Measurements from ENCODE around the gene KCNJ8. TPM values are rescaled to one million over a fixed set of nuclear protein-coding genes. Genes with fewer than 3 reads are reported as not detected.
"Not testable (repeated sequence)": the region's sequence is repeated elsewhere in the genome, so short reads cannot be mapped to it uniquely, and the experiment has no call there.

Gene KCNJ8
- total RNA-seq, 1 experiment from 2014 or later: not detected

DNA sequence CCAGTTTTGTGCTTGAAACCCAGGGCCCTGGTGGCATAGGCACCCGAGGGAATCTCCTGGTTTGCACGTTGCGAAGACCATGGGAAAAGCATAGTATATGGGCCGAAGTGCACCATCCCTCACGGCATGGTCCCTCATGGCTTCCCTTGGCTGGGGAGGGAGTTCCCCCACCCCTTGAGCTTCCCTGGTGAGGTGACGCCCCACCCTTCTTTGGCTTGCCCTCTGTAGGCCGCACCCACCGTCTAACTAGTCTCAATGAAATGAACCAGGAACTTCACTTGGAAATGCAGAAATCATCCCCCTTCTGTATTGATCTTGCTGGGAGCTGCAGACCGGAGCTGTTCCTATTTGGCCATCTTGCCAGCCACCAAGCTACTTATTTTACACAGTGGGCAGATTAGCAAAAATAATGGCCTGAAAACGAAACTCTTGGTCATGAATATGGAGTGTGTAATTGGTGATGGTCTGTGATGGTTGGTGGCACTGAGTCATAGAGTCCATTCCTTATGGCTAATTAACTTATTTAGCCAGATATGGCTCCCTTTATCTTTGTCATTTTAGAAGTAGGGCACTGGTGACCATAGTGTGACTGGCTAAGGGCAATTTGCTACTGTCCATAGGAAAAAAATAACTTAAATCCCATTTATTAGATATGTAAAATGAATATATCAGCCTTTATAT lies 21.3 kb upstream of the KCNJ8 start:
- Histone ChIP-seq H3K36me3 (no peaks in the 10 kb centered on the region), H3K9me3 (no peaks in the 10 kb centered on the region), H3K4me3 (no peak overlapping the region), H3K27me3 (no peaks in the 10 kb centered on the region)
- no peak for DNase-seq

DNA sequence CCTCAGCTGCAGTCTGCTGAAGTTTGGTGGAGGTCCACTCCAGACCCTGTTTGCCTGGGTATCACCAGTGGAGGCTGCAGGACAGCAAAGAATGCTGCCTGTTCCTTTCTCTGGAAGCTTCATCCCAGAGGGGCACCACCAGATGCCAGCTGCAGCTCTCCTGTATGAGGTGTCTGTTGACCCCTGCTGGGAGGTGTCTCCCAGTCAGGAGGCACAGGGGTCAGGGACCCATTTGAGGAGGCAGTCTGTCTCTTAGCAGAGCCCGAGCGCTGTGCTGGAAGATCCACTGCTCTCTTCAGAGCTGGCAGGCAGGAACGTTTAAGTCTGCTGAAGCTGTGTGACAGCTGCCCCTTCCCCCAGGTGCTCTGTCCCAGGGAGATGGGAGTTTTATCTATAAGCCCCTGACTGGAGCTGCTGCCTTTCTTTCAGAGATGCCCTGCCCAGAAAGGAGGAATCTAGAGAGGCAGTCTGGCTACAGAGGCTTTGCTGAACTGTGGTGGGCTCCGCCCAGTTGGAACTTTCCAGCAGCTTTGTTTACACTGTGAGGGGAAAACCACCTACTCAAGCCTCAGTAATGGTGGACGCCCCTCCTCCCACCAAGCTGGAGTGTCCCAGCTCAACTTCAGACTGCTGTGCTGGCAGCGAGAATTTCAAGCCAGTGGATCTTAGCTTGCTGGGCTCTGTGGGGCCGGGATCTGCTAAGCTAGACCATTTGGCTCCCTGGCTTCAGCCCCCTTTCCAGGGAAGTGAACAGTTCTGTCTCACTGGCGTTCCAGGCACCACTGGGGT lies 20.5 kb upstream of the KCNJ8 start:
- H3K9me3 ChIP-seq, DNase-seq, H3K27me3 ChIP-seq, H3K36me3 ChIP-seq, H3K4me3 ChIP-seq: not testable (repeated sequence)

DNA sequence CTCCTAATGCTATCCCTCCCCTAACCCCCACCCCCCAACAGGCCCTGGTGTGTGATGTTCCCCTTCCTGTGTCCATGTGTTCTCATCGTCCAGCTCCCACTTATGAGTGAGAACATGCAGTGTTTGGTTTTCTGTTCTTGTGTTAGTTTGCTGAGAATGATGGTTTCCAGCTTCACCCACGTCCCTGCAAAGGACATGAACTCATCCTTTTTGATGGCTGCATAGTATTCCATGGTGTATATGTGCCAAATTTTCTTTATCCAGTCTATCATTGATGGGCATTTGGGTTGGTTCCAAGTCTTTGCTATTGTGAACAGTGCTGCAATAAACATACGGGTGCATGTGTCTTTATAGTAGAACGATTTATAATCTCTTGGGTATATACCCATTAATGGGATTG lies 15.2 kb upstream of the KCNJ8 start:
- not testable (repeated sequence) for H3K36me3 ChIP-seq, DNase-seq, H3K4me3 ChIP-seq, H3K9me3 ChIP-seq, H3K27me3 ChIP-seq

DNA sequence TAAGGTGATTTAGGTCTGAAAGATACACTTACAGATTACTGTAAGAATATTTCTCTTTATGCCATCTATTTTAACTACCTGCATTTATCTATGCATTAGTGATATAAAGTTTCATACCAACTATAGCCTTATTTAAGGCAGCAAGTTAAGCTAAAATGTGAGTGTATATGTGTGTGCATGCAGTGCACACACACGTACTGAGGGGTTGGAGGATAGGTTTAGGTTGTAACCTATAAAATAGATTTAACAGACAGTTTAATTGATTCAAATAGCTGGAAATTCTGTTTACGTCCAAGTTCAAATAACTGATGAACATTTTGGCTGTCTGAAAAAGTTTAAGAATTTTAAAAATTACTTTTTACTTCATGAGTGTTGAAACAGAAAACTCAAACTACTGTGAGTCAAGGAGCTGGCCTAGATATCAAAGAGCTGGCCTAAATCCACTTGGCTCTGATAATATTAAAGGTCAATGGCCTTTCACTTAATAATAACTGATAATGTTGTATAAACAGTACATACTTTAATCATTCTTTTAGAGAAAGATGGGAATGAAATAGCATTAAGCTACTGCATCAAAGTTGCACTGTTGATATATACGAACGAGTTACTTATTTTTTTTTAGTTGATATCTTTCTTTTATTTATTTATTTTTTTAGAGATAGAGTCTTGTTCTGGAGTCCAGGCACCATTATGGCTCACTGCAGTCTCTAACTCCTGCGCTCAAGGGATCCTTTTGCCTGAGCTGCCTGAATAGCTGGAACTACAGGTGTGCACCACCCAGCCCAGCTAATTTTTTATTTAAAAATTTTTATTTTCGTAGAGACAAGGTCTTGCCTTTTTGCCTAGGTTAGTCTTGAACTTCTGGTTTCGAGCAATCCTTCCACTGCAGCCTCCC lies 13.8 kb upstream of the KCNJ8 start:
- DNase-seq: no peak
- no peak overlapping the region for H3K4me3 ChIP-seq
- no peaks in the 10 kb centered on the region for H3K36me3 ChIP-seq

DNA sequence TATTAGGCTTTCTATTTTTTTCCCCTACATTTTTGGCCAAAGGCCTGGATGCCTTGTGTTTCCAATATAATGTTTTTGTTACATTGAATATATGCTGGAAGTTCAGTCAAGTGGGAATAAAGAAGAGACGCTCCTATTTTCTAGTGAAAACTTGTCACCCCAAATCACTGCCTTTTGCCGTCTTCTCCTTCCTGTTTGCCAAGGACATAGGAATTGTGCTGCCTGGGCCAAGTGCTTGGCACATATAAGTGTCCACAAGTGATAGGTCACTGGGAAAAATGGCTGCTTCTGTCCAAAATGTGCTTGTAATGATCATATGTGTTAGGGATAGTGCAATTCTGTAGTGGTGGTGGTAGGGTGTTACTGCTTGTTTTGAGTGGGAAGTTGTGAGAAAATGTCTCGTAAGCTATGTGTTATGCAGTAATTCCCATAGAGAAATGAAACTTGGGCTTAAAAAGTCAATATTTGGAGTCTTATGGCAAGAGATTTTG lies 11.6 kb upstream of the KCNJ8 start:
- no peak overlapping the region for H3K4me3 ChIP-seq
- H3K27me3 ChIP-seq: peaks cover 2% of the 10 kb centered on the region; the same call in 1 of the 2 replicates
- no peak for DNase-seq
- no peaks in the 10 kb centered on the region for H3K9me3 ChIP-seq
- no peaks in the 10 kb centered on the region for H3K36me3 ChIP-seq

More for the DNA sequence above, 13.8 kb upstream of the KCNJ8 start:
- H3K27me3 ChIP-seq: peaks cover 2% of the 10 kb centered on the region; the same call in 1 of the 2 replicates
- no peaks in the 10 kb centered on the region for H3K9me3 ChIP-seq

DNA sequence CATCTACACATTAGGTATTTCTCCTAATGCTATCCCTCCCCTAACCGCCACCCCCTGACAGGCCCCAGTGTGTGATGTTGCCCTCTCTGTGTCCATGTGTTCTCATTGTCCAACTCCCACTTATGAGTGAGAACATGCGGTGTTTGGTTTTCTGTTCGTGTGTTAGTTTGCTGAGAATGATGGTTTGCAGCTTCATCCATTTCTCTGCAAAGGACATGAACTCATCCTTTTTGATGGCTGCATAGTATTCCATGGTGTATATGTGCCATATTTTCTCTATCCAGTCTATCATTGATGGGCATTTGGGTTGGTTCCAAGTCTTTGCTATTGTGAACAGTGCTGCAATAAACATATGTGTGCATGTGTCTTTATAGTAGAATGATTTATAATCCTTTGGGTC lies 8.2 kb upstream of the KCNJ8 start:
- not testable (repeated sequence) for H3K9me3 ChIP-seq, H3K4me3 ChIP-seq, DNase-seq, H3K36me3 ChIP-seq, H3K27me3 ChIP-seq

DNA sequence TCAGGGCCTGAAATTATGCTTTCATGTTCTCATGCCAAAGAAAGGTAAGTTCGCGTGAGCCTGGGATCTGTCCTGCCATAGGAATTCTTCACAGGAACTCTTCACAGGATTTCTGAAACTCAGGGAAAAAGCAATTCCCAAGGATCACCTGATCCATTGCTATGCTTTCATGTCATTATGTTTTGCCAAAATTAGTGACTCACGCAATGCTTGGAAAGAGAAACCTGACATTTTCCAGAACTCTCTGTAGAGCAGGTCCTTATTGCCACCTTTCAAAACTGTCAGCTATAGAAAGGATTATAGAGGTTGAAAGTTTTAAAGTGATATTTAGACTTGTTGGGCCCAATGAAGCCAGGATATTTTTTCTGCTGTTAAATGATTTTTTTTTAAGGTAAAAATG lies 6.3 kb upstream of the KCNJ8 start:
- Histone ChIP-seq H3K4me3 (no peak overlapping the region), H3K9me3 (no peaks in the 10 kb centered on the region), H3K27me3 (no peaks in the 10 kb centered on the region), H3K36me3 (no peaks in the 10 kb centered on the region)
- no peak for DNase-seq

DNA sequence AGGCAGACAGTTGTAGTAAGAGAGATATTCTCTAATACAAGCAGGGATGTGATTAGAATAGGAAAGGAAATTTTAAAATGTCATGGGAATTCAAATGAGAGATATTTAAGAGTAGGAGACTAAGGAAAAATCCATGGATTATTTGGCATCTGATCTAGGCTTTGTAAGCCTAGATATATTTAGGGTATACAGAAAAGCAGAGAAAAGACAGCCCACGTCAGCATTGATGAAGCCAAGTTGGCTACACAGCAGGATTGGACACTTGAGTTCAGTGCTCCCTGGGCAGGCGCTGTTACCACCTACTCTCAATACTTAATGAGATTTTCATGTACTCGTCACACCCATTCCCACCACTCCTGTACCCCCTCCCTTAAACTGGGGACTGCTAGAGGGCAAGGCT lies 1.7 kb upstream of the KCNJ8 start:
- H3K9me3 ChIP-seq: no peaks in the 10 kb centered on the region
- DNase-seq: no peak
- H3K27me3 ChIP-seq: peaks cover 2% of the 10 kb centered on the region; the same call in 1 of the 2 replicates
- no peak overlapping the region for H3K4me3 ChIP-seq
- H3K36me3 ChIP-seq: no peaks in the 10 kb centered on the region

DNA sequence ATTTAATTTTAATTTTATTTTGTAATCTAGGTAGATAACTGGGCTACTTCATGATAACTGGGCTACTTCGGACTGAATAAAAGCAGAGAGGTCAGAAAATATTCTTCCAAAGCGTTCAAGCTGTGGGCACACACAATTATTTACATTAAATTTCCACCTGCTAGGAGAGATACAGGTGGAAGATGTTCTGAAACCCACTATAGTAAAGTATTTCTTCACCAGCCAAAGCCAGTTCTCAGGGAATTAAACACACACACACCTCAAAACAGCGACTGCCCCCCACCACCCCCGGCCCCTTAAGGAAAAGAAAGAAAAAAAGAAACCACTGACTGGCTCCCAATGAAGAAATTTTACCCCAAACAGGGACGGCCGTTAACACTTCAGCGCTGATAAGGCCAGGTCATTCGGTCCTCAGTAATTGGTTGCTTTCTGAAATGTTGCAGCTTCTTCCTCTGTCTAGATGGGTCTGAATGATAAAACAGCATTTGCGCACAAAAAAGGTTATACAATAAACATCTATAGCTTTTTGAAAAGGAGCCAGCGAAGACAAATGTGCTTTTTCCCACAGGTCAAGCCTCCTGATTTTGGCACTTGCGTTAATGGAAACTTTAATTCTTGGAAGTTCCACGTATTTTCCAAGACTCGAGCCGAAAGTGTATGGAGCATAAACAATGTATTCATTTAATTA lies 771 bp upstream of the KCNJ8 start:
- peak overlapping the region; percentile 49 for H3K4me3 ChIP-seq
- DNase-seq: no peak
- H3K9me3 ChIP-seq: no peaks in the 10 kb centered on the region
- no peaks in the 10 kb centered on the region for H3K36me3 ChIP-seq
- H3K27me3 ChIP-seq: peaks cover 2% of the 10 kb centered on the region; the same call in 1 of the 2 replicates

DNA sequence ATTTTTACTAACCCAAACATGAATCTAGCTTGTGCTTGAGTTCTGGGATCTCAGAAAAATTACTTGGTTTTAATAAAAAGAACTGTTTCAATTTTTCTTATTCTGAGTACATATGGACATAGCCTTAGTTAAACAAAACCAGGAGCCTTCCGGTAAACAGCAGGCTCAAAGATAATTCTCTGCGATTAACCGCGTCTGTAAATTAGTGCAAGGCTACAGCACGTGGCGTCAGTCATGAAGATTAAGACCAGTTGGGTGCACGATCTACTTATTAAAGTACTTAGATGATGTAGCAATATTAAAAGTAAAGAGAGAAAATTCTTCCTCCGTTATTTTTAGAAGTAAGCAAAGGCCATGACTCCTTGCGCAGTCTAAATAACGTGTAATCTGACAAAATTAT lies 700 bp downstream of the KCNJ8 start:
- DNase-seq: no peak
- no peaks in the 10 kb centered on the region for H3K36me3 ChIP-seq
- no peaks in the 10 kb centered on the region for H3K9me3 ChIP-seq
- peak overlapping the region; percentile 49; the same call in 1 of the 2 replicates for H3K4me3 ChIP-seq
- peaks cover 2% of the 10 kb centered on the region; the same call in 1 of the 2 replicates for H3K27me3 ChIP-seq

DNA sequence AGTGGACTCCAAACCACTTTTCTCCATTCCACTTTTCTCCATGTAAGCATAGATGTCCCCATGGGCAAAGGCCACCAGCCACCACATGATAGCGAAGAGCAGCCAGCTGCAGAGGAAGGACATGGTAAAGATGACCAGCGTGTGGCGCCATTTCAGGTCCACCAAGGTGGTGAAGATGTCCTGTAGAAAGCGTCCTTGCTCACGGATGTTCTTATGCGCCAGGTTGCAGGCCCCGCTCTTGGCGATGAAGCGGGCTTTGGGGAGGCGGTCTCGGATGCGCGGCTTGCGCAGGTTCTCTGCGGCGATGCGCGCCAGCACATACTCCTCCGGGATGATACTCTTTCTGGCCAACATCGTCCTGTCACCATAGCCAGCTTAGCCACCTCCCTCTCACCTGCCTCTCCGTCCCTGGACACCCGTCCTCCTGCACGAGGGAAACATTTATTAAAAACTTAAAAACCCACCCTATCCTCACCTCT lies 1.2 kb downstream of the KCNJ8 start:
- H3K4me3 ChIP-seq: no peak overlapping the region
- H3K36me3 ChIP-seq: no peaks in the 10 kb centered on the region
- H3K27me3 ChIP-seq: peaks cover 2% of the 10 kb centered on the region; the same call in 1 of the 2 replicates
- peak; percentile 7 for DNase-seq
- H3K9me3 ChIP-seq: no peaks in the 10 kb centered on the region

DNA sequence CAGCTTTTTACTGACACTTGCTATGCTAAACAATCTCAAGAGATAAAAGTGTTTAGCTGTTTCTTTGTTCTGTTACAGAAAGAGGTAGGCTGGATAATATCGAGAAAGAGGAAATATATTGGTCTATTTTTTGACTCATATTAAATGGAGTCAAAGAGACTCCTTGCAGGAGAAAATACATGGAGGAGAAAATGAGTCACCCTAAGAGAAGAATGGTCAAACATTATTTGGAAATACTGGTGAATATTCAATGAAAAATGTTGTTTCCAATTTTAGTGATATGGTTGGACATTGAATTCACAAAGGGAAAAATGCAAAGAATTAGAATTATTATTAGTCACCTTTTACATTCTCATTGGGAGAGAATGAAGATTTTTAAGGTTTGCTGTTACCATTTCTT lies 3.2 kb downstream of the KCNJ8 start:
- H3K4me3 ChIP-seq: no peak overlapping the region
- no peaks in the 10 kb centered on the region for H3K36me3 ChIP-seq
- H3K9me3 ChIP-seq: no peaks in the 10 kb centered on the region
- peaks cover 2% of the 10 kb centered on the region; the same call in 1 of the 2 replicates for H3K27me3 ChIP-seq
- no peak for DNase-seq

DNA sequence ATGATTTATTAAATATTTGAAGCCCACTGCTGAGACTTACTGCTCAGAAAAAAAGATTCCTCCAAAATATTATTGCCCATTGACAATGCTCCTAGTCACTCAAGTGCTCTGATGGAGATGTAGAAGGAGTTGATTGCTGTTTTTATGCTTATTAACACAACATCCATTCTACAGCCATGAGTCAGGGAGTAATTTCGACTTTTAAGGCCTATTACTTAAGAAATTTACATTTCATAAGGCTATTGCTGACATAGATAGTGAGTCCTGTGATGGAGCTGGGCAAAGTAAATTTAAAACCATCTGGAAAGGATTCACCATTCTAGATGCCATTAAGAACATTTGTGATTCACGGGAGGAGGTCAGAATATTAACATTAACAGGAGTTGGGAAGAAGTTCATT lies 5.2 kb downstream of the KCNJ8 start:
- Histone ChIP-seq H3K27me3 (peaks cover 2% of the 10 kb centered on the region; the same call in 1 of the 2 replicates), H3K36me3 (no peaks in the 10 kb centered on the region), H3K9me3 (no peaks in the 10 kb centered on the region), H3K4me3 (no peak overlapping the region)
- no peak for DNase-seq

DNA sequence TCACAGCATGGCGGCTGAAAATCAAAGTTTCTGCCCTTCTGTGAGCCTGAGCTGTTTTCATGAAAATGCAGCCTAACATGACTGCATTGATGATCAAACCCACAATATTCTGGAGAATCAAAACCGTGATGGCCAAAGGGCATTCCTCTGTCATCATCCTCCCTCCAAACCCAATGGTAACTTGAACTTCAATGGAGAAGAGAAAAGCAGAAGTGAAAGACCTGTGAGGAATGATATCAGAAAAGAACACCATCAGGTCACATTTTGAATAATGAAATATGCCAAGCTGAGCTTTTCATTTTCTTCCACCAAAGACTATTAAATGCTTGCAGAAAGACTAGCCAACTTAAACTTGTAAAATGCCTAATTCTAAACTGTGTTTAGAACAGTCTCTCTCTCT lies 8.1 kb downstream of the KCNJ8 start:
- DNase-seq: no peak
- Histone ChIP-seq H3K9me3 (no peaks in the 10 kb centered on the region), H3K36me3 (no peaks in the 10 kb centered on the region), H3K4me3 (no peak overlapping the region), H3K27me3 (no peaks in the 10 kb centered on the region)

DNA sequence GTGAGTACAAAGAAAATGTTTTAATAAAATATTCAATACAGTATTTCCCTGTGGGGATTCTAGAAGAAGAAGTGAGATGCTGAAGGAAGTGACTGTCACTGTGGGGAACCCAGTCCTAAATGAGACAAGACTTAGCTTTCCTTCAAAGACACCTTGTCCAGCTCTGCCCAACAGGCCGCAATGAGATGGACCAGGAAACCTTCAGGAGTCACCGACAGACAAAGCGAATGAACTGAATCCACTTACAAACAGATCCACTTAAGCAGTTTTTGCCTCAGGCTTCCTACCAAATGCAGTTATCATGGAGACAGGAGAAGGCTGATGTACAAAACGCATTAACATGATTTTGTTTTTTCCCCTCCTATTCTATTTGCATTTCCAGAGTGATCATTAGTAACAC lies 9.6 kb downstream of the KCNJ8 start:
- H3K27me3 ChIP-seq: no peaks in the 10 kb centered on the region
- no peaks in the 10 kb centered on the region for H3K9me3 ChIP-seq
- no peak overlapping the region for H3K4me3 ChIP-seq
- DNase-seq: no peak
- no peaks in the 10 kb centered on the region for H3K36me3 ChIP-seq

DNA sequence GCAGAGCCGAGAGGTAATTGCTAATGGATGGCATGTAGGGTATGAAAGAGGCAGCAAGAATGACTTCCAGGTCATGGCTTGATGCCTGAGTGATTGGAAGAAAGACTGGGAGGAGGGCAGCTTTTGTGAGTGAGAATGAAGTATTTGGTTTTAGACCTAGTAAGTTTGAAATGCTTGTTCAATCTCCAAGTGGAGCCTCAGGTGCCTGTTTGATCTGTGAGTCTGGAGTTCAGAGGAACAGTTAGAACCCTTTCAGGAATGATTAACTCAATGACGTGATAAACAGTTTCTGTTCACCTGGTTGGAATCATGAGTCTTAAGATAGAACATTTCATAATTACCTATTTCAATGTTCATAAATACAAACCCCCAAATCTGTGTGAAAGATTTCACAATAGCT lies 10.4 kb downstream of the KCNJ8 start:
- no peaks in the 10 kb centered on the region for H3K36me3 ChIP-seq
- no peaks in the 10 kb centered on the region for H3K27me3 ChIP-seq
- H3K4me3 ChIP-seq: no peak overlapping the region
- no peak for DNase-seq
- H3K9me3 ChIP-seq: no peaks in the 10 kb centered on the region
